OCI-LY7 (cell line): ENCODE results near the gene RBP5. TPM values are rescaled to one million over a fixed set of nuclear protein-coding genes. Genes with fewer than 3 reads are reported as not detected.

Experiments used
- BruUV-seq: library from RNA; stranded (reverse); fragments of 400-500 nt; replicated peaks from 2 replicates; lab custom pipeline; 2021; lab: Mats Ljungman, UMichigan
- CTCF ChIA-PET: fragments of 300-600 bp; sonication (Branson Sonifier 250); formaldehyde crosslinking; loops from one replicate; lab custom pipeline; 2022; ENCODE audit warnings: antibody characterized with exemption; ENCODE audit not compliant: unreplicated experiment; lab: Charles Lee
- POLR2A ChIA-PET: fragments of 300-600 bp; sonication (Branson Sonifier 250); formaldehyde crosslinking; loops from one replicate; lab custom pipeline; 2022; ENCODE audit warnings: antibody characterized with exemption; lab: Charles Lee
- DNase-seq: peaks from one replicate; pipeline ENCODE4 v3.0.0-alpha.2; 2015; ENCODE audit warnings: low spot score
- H2AFZ ChIP-seq: fragments of 200-600 bp; sonication (generic), shearing (Covaris generic); 2 replicates; pipeline ENCODE4 v1.6.1; 2014; ENCODE audit warnings: mild to moderate bottlenecking, antibody characterized with exemption, low read length, moderate library complexity
- H3K27ac ChIP-seq: fragments of 200-600 bp; sonication (generic); 2 replicates; pipeline ENCODE4 v1.5.1; 2014; ENCODE audit warnings: mixed run types, low read depth, mild to moderate bottlenecking, moderate library complexity, low read length, inconsistent platforms; ENCODE audit not compliant: poor library complexity, severe bottlenecking
- H3K36me3 ChIP-seq: fragments of 200-600 bp; sonication (generic); 2 replicates; pipeline ENCODE4 v1.6.1; 2014; ENCODE audit warnings: mild to moderate bottlenecking, antibody characterized with exemption, low read length, moderate library complexity, mixed read lengths; ENCODE audit not compliant: insufficient read depth
- H3K4me1 ChIP-seq: fragments of 200-600 bp; sonication (generic); 2 replicates; pipeline ENCODE4 v1.5.1; 2014; ENCODE audit warnings: mild to moderate bottlenecking, low read length; ENCODE audit not compliant: insufficient read depth, poor library complexity, severe bottlenecking
- H3K4me2 ChIP-seq: fragments of 200-600 bp; sonication (generic); 2 replicates; pipeline ENCODE4 v1.6.1; 2014; ENCODE audit warnings: mild to moderate bottlenecking, low read length
- H3K4me3 ChIP-seq: fragments of 200-600 bp; sonication (generic); 2 replicates; pipeline ENCODE4 v1.5.1; 2014; ENCODE audit warnings: mild to moderate bottlenecking, low read depth, low read length; ENCODE audit not compliant: poor library complexity, severe bottlenecking
- H3K79me2 ChIP-seq: fragments of 200-600 bp; sonication (generic); 2 replicates; pipeline ENCODE4 v1.6.1; 2016; ENCODE audit warnings: low read depth, mild to moderate bottlenecking, low read length, moderate library complexity, mixed read lengths; ENCODE audit not compliant: insufficient read depth
- H3K9me2 ChIP-seq: fragments of 200-600 bp; sonication (generic); 2 replicates; pipeline ENCODE4 v1.6.1; 2016; ENCODE audit warnings: mild to moderate bottlenecking, low read length, mixed read lengths; ENCODE audit not compliant: insufficient read depth
- H3K9me3 ChIP-seq: fragments of 200-600 bp; sonication (generic); 2 replicates; pipeline ENCODE4 v1.6.1; 2014; ENCODE audit warnings: mild to moderate bottlenecking, mixed run types, low read length, mixed read lengths
- H4K20me1 ChIP-seq: fragments of 200-600 bp; sonication (generic); 2 replicates; pipeline ENCODE4 v1.6.1; 2014; ENCODE audit warnings: mild to moderate bottlenecking, antibody characterized with exemption, low read length, moderate library complexity, mixed read lengths; ENCODE audit not compliant: insufficient read depth
- CTCF ChIP-seq: fragments of 200-600 bp; sonication (generic); conservative IDR thresholded peaks from 2 replicates; pipeline ENCODE4 v1.5.1; 2014; ENCODE audit warnings: mild to moderate bottlenecking, antibody characterized with exemption, low read length, moderate library complexity, mixed read lengths
- EZH2phosphoT487 ChIP-seq: fragments of 200-600 bp; sonication (generic); IDR thresholded peaks from 2 replicates; pipeline ENCODE4 v1.6.1; 2018; ENCODE audit warnings: low read depth, borderline replicate concordance, mild to moderate bottlenecking, mixed run types, antibody characterized with exemption, low read length, moderate library complexity, mixed read lengths
- intact Hi-C: fragments of 100-400 bp; cut with micrococcal nuclease; formaldehyde crosslinking; loops from one replicate; pipeline ENCODE4 v1.10.0; 2022; ENCODE audit not compliant: unreplicated experiment
- total RNA-seq, 2 experiments: library from RNA; depleted of rRNA in 1 of 2; stranded (reverse); fragments of >200 nt in 1 of 2; shearing (Covaris generic) in 1 of 2; gene quantifications; 2 replicates each; pipeline ENCODE4 v1.2.3, GENCODE V29; 2014 to 2022

Gene RBP5
- total RNA-seq, 2 experiments from 2014 or later = 0.70 TPM; not detected in 1

DNA sequence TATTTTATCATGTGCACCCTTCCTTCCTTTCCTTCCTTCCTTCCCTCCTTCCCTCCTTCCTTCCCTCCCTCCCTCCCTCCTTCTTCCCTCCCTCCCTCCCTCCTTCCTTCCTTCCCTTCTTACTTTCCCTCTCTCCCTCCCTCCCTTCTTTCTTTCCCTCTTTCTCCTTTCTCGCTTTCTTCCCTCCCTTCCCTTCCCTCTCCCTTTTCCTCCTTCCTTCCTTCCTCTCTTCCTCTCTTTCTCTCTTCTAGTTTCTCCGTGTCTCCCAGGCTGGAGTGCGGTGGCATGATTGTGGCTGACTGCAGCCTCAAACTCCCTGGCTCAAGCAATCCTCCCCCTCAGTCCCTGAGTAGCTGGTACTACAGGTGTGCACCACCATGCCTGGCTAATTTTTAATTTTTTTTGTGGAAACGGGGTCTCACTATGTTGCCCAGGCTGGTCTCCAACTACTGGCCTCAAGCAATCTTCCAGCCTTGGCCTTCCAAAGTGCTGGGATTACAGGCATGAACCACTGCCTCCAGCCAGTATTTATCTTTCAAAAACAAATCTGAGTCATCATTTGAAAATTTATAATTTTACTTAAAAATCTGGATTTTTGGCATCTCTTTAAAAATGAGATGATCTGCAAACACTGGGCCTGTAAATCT lies 27.5 kb downstream of the RBP5 start:
- POLR2A ChIA-PET = no interaction called here
- BruUV-seq = no TSS peak
- Histone ChIP-seq H3K4me2 (no peak overlapping the region), H3K4me1 (no peaks in the 10 kb centered on the region), H3K27ac (no peak overlapping the region), H3K9me2 (no peaks in the 10 kb centered on the region), H2AFZ (no peak overlapping the region), H3K4me3 (no peak overlapping the region), H4K20me1 (no peaks in the 10 kb centered on the region), H3K9me3 (peaks cover 8% of the 10 kb centered on the region), H3K36me3 (no peaks in the 10 kb centered on the region), H3K79me2 (no peaks in the 10 kb centered on the region)
- intact Hi-C loops = no loop called here
- DNase-seq = no peak
- TF ChIP-seq EZH2phosphoT487 = no peak
- CTCF ChIA-PET = no interaction called here

DNA sequence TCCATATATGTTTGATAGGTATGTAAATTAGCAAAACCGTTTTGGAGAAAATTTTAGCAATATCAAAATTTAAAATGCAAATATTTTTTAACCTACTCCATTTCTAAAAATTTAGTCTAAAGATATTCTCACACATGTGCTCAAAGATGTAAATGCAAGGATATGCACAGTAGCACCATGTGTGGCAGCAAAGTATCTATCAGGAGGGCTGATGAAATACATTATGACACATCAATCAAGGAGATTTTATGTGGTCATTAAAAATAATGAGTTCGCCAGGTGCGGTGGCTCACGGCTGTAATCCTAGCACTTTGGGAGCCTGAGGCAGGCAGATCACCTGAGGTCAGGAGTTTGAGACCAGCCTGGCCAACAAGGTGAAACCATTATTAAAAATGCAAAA lies 28.4 kb downstream of the RBP5 start:
- BruUV-seq = no TSS peak
- no peak for DNase-seq
- Histone ChIP-seq H3K4me2 (no peak overlapping the region), H3K4me1 (no peaks in the 10 kb centered on the region), H3K36me3 (no peaks in the 10 kb centered on the region), H3K4me3 (no peak overlapping the region), H3K79me2 (no peaks in the 10 kb centered on the region), H3K27ac (no peak overlapping the region), H3K9me2 (no peaks in the 10 kb centered on the region), H2AFZ (no peak overlapping the region), H3K9me3 (no peaks in the 10 kb centered on the region), H4K20me1 (no peaks in the 10 kb centered on the region)
- intact Hi-C loops = no loop called here
- CTCF ChIA-PET = no interaction called here
- TF ChIP-seq EZH2phosphoT487 = no peak
- no peak for TF ChIP-seq CTCF
- POLR2A ChIA-PET = no interaction called here

- intact Hi-C loops = no loop called here
- Histone ChIP-seq H3K27ac (no peak overlapping the region), H3K79me2 (no peaks in the 10 kb centered on the region), H3K36me3 (no peaks in the 10 kb centered on the region), H4K20me1 (no peaks in the 10 kb centered on the region), H3K4me2 (no peak overlapping the region), H3K4me3 (no peak overlapping the region), H3K9me3 (no peaks in the 10 kb centered on the region), H2AFZ (no peak overlapping the region), H3K4me1 (no peaks in the 10 kb centered on the region), H3K9me2 (no peaks in the 10 kb centered on the region)
- ChIA-PET POLR2A (interaction anchor here (0.7 kb wide), 1 partner anchor 59 kb away, joined by 3 read pairs; no protein-coding TSS in a partner anchor), CTCF (no interaction called here)
- no peak for DNase-seq
- TF ChIP-seq EZH2phosphoT487 (no peak), CTCF (no peak)
- no TSS peak for BruUV-seq
Observed at GRCh38 chr12:7099290-7099996, 29.2 kb downstream of the RBP5 start.
